Glutamatergic neuron (in vitro differentiated cells): Measurements from ENCODE around the gene ZNF791. TPM values are rescaled to one million over a fixed set of nuclear protein-coding genes. Genes with fewer than 3 reads are reported as not detected.
A peak's percentile ranks its signal among the peaks of the same experiment; 100 is the strongest.
"Not testable (repeated sequence)": the region's sequence is repeated elsewhere in the genome, so short reads cannot be mapped to it uniquely, and the experiment has no call there.

Experiments used
- DNase-seq: peaks from one replicate; pipeline ENCODE4 v3.0.0; 2022
- H3K27ac Mint-ChIP-seq: one replicate; pipeline ENCODE4 v1.8.0; 2020; ENCODE audit warnings: mild to moderate bottlenecking, mixed read lengths, inconsistent platforms; ENCODE audit not compliant: unreplicated experiment
- H3K27me3 Mint-ChIP-seq: one replicate; pipeline ENCODE4 v1.8.0; 2020; ENCODE audit warnings: mild to moderate bottlenecking, moderate library complexity, mixed read lengths, inconsistent platforms; ENCODE audit not compliant: unreplicated experiment
- H3K36me3 Mint-ChIP-seq: one replicate; pipeline ENCODE4 v1.8.0; 2020; ENCODE audit warnings: mild to moderate bottlenecking, mixed read lengths, inconsistent platforms; ENCODE audit not compliant: unreplicated experiment
- H3K4me1 Mint-ChIP-seq: one replicate; pipeline ENCODE4 v1.8.0; 2020; ENCODE audit warnings: mild to moderate bottlenecking, low read depth, mixed read lengths, inconsistent platforms; ENCODE audit not compliant: unreplicated experiment
- H3K4me3 Mint-ChIP-seq: one replicate; pipeline ENCODE4 v1.8.0; 2020; ENCODE audit warnings: mild to moderate bottlenecking, mixed read lengths, inconsistent platforms; ENCODE audit not compliant: unreplicated experiment
- H3K9me3 Mint-ChIP-seq: one replicate; pipeline ENCODE4 v1.8.0; 2020; ENCODE audit warnings: mild to moderate bottlenecking, moderate library complexity, mixed read lengths, inconsistent platforms; ENCODE audit not compliant: unreplicated experiment
- total RNA-seq: library from RNA; stranded (reverse); fragmentation: NEBNext Ultra II Directional; extraction: Animal tissue kit (Norgen Biotek cat#: 25700); gene quantifications from one replicate; pipeline ENCODE4 v1.2.1, GENCODE V29; 2021; ENCODE audit not compliant: unreplicated experiment
- TF ChIP-seq, protein P1 (sequence below): fragments of 200-600 bp; sonication (generic); IDR thresholded peaks from one replicate; pipeline ENCODE4 v1.5.0; 2021; ENCODE audit not compliant: partially characterized antibody, unreplicated experiment

The ZNF791 gene
- total RNA-seq, 1 donor from 2014 or later = 27.6 TPM

DNA sequence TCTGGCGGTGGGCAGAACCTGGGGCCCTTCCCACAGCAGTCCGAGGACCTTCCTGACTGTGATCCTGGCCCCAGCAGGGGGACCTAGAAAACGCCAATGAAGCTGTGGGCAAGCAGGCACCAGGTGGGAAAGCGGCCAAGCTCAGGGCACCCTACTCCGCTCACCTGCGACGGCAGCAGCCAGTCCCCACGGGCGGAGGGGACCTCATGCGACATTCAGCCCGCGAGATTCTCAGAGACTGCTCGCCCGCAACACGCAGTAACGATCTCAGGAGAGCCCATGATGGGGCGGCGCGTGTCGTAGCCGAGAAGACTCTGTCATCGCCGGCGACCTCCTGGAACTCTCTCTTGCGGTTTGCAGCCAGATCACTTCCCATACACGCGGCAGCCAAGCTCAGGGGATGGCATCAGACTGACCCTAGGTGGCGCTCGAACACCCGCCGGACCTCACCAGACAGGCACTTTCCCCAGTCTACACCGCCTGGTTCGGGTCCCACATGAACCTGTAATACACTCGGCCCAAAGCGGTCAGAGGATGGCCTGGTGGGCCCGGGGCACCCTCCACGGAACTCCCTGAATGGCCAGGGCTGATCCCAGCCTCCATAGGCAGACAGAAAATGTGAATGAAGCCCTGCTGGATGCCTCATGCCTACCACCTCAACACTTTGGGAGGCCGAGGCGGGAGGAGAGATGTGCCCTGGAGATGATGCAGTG is 29.3 kb downstream of the ZNF791 start:
- no peak overlapping the region for H3K27ac Mint-ChIP-seq
- H3K4me1 Mint-ChIP-seq = no peaks in the 10 kb centered on the region

DNA sequence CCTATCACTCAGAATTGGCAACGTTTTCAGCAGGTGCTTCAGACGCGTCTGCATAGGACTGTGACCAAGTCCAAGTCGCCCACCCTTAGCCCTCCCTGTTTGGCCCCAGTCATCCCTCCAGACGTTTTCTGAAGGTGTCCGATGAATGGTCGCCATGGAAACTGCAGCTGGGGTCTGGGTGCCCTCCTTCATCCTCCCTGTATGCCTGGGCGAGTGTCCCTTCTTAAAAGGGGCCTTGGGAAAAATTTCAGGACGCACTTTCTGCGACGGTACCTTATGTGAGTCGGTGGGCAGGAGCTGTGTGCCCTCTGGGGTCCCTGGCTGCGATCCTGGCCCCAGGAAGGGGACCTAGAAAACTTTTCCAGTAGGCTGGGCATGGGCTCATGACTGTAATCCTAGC is 30.7 kb downstream of the ZNF791 start:
- Mint-ChIP-seq H3K36me3 (no peaks in the 10 kb centered on the region), H3K4me3 (no peak overlapping the region), H3K9me3 (peaks cover 2% of the 10 kb centered on the region), H3K27ac (no peak overlapping the region), H3K4me1 (no peaks in the 10 kb centered on the region), H3K27me3 (peaks cover 9% of the 10 kb centered on the region)
- TF ChIP-seq, protein P1, sequence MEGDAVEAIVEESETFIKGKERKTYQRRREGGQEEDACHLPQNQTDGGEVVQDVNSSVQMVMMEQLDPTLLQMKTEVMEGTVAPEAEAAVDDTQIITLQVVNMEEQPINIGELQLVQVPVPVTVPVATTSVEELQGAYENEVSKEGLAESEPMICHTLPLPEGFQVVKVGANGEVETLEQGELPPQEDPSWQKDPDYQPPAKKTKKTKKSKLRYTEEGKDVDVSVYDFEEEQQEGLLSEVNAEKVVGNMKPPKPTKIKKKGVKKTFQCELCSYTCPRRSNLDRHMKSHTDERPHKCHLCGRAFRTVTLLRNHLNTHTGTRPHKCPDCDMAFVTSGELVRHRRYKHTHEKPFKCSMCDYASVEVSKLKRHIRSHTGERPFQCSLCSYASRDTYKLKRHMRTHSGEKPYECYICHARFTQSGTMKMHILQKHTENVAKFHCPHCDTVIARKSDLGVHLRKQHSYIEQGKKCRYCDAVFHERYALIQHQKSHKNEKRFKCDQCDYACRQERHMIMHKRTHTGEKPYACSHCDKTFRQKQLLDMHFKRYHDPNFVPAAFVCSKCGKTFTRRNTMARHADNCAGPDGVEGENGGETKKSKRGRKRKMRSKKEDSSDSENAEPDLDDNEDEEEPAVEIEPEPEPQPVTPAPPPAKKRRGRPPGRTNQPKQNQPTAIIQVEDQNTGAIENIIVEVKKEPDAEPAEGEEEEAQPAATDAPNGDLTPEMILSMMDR = no peak
- no peak for DNase-seq

More for the DNA sequence above, 29.3 kb downstream of the ZNF791 start:
- Mint-ChIP-seq H3K9me3 (peaks cover 4% of the 10 kb centered on the region), H3K27me3 (peaks cover 9% of the 10 kb centered on the region), H3K36me3 (no peaks in the 10 kb centered on the region), H3K4me3 (peak overlapping the region; percentile 39)
- DNase-seq = peak; percentile 84
- TF ChIP-seq, protein P1 = peak; percentile 75

DNA sequence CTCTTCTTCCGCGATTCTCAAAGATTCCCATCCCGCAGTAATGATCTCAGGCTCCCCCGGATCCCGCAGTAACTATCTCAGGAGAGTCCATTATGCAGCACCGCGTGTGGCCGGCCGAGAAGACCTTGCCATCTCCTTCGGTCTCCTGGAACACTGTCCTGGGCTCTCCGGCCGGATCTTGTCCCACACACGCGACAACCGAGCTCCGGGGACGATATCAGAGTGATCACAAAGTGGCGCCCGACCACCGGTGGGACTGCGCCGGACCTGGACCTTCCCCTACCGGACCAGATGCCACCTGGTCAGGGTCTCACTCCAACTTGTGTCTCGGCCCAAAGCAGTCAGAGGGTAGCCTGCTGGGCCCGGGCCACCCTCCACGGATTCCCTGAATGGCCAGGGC is 31.8 kb downstream of the ZNF791 start:
- H3K4me3 Mint-ChIP-seq = no peak overlapping the region
- DNase-seq = no peak
- peaks cover 2% of the 10 kb centered on the region for H3K9me3 Mint-ChIP-seq
- TF ChIP-seq, protein P1 = no peak
- H3K27me3 Mint-ChIP-seq = peaks cover 9% of the 10 kb centered on the region
- no peak overlapping the region for H3K27ac Mint-ChIP-seq
- H3K36me3 Mint-ChIP-seq = no peaks in the 10 kb centered on the region
- no peaks in the 10 kb centered on the region for H3K4me1 Mint-ChIP-seq

DNA sequence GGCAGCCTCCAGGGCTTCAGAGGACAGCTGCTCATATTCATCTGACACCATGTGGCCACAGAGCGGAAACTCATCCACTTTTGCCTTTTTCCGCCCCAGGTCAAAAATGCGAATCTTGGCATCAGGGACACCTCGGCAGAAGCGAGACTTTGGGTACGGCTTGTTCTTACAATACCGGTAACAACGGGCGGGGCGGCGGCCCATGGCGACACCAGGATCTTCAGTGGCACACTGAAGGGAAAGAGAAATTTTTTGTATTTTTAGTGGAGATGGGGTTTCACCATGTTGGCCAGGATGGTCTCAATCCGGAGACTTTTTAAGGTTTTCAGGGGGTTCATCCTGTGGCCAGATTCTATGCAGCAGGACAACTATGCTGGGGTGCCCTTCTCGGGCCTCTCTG is 33.0 kb downstream of the ZNF791 start:
- not testable (repeated sequence) for H3K27me3 Mint-ChIP-seq, H3K36me3 Mint-ChIP-seq, H3K4me3 Mint-ChIP-seq, H3K4me1 Mint-ChIP-seq, DNase-seq, H3K9me3 Mint-ChIP-seq, H3K27ac Mint-ChIP-seq

DNA sequence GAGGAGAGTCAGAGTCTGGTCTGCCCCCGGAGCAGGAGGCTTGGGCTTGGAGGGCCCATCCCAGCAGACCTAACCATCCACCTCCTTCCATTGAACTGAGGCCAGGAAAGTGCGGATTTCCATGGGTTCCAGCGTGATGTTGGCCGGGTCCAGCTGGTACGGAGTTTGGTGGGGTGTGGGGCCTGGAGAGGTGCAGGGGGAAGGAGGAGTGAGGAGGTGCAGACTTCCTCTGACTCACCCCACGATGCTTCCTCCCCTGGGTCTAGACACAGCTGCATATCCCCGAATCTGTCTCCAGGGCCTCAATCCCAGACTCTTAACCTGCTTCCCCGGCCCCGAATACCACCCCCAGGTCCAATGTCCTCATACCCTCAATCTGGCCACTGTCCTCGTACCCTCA is 35.8 kb downstream of the ZNF791 start:
- TF ChIP-seq, protein P1 = no peak

More for the DNA sequence above, 35.8 kb downstream of the ZNF791 start:
- no peak overlapping the region for H3K27ac Mint-ChIP-seq
- H3K4me1 Mint-ChIP-seq = no peaks in the 10 kb centered on the region
- peaks cover 4% of the 10 kb centered on the region for H3K36me3 Mint-ChIP-seq
- peaks cover 1% of the 10 kb centered on the region for H3K9me3 Mint-ChIP-seq
- no peak for DNase-seq
- peaks cover 4% of the 10 kb centered on the region for H3K27me3 Mint-ChIP-seq
- no peak overlapping the region for H3K4me3 Mint-ChIP-seq
